ENCODE data around the gene MED23. TPM values are rescaled to one million over a fixed set of nuclear protein-coding genes. Genes with fewer than 3 reads are reported as not detected.
"Not testable (repeated sequence)": the region's sequence is repeated elsewhere in the genome, so short reads cannot be mapped to it uniquely, and the experiment has no call there.

MED23 gene
- total RNA-seq, 1 experiment from 2014 or later = 20.1 TPM

- DNase-seq (ENCODE audit: low read depth) = no peak
These were observed 55.2 kb downstream of the MED23 start, which contains the start of gene ARG1 for GRCh38 chr6:131572686-131573415. Gene ARG1 (plus strand): TSS chr6:131573226. CDS start chr6:131573283, 57 bp downstream.

- DNase-seq (ENCODE audit: low read depth) = no peak
These were observed 59.3 kb downstream of the MED23 start for GRCh38 chr6:131568726-131569125.

GRCh38 chr6:131565056-131565455, 63.0 kb downstream of the MED23 start:
- DNase-seq (ENCODE audit: low read depth) = no peak

- no peak for DNase-seq (ENCODE audit: low read depth)
These were observed 65.9 kb downstream of the MED23 start for GRCh38 chr6:131561925-131562707.

GRCh38 chr6:131558922-131559321, 69.1 kb downstream of the MED23 start:
- DNase-seq (ENCODE audit: low read depth) = no peak

- DNase-seq (ENCODE audit: low read depth) = no peak
These were observed 72.0 kb downstream of the MED23 start for GRCh38 chr6:131555992-131556391.

- no peak for DNase-seq (ENCODE audit: low read depth)
These were observed 75.5 kb downstream of the MED23 start for GRCh38 chr6:131552572-131552971.

- DNase-seq (ENCODE audit: low read depth) = no peak
These were observed 76.1 kb downstream of the MED23 start for GRCh38 chr6:131551902-131552301.

- DNase-seq (ENCODE audit: low read depth) = no peak
These were observed 78.2 kb downstream of the MED23 start for GRCh38 chr6:131549811-131550210.

GRCh38 chr6:131548441-131548840, 79.6 kb downstream of the MED23 start:
- DNase-seq (ENCODE audit: low read depth) = no peak

GRCh38 chr6:131547488-131547887, 80.6 kb downstream of the MED23 start:
- DNase-seq (ENCODE audit: low read depth) = no peak

- no peak for DNase-seq (ENCODE audit: low read depth)
These were observed 82.7 kb downstream of the MED23 start for GRCh38 chr6:131545317-131545716.

- DNase-seq (ENCODE audit: low read depth) = not testable (repeated sequence)
These were observed 89.4 kb downstream of the MED23 start for GRCh38 chr6:131538615-131539014.

GRCh38 chr6:131532580-131533039, 95.4 kb downstream of the MED23 start:
- DNase-seq (ENCODE audit: low read depth) = no peak

GRCh38 chr6:131531681-131532080, 96.4 kb downstream of the MED23 start:
- not testable (repeated sequence) for DNase-seq (ENCODE audit: low read depth)

GRCh38 chr6:131530936-131531335, 97.1 kb downstream of the MED23 start:
- DNase-seq (ENCODE audit: low read depth) = not testable (repeated sequence)

GRCh38 chr6:131524695-131525336, 103.2 kb downstream of the MED23 start:
- no peak for DNase-seq (ENCODE audit: low read depth)

GRCh38 chr6:131523988-131524673, 103.9 kb downstream of the MED23 start:
- DNase-seq (ENCODE audit: low read depth) = no peak

All from Daoy (cell line).